ENCODE data around the gene CPAMD8. TPM values are rescaled to one million over a fixed set of nuclear protein-coding genes. Genes with fewer than 3 reads are reported as not detected.
A peak's percentile ranks its signal among the peaks of the same experiment; 100 is the strongest.
"Not testable (repeated sequence)": the region's sequence is repeated elsewhere in the genome, so short reads cannot be mapped to it uniquely, and the experiment has no call there.

CPAMD8 gene
- total RNA-seq, 1 donor from 2014 or later = 16.3 TPM

GRCh38 chr19:17025991-17026658 is 485 bp downstream of the CPAMD8 start:
- H3K27ac ChIP-seq = no peak overlapping the region
- peaks cover 5% of the 10 kb centered on the region for H3K27me3 ChIP-seq
- peaks cover 17% of the 10 kb centered on the region for H3K27me3 Mint-ChIP-seq (ENCODE audit: insufficient read depth, low read depth)
- peak overlapping the region; percentile 98 for H2AFZ ChIP-seq (replicated peaks)
- peaks cover 14% of the 10 kb centered on the region for H3K4me1 ChIP-seq
- peaks cover 34% of the 10 kb centered on the region for H3K79me2 ChIP-seq (ENCODE audit: low read depth)
- peak overlapping the region; percentile 40 for H3K9ac ChIP-seq
- H3F3A ChIP-seq (ENCODE audit: low read depth) = peaks cover 23% of the 10 kb centered on the region
- H3K4me3 Mint-ChIP-seq = peak overlapping the region; percentile 88
- peaks cover 29% of the 10 kb centered on the region for H3K9me3 Mint-ChIP-seq
- peak overlapping the region; percentile 100 for H3K4me2 ChIP-seq
- H3K9me3 ChIP-seq (ENCODE audit: low read depth) = peaks cover 9% of the 10 kb centered on the region
- TF ChIP-seq, protein P1, sequence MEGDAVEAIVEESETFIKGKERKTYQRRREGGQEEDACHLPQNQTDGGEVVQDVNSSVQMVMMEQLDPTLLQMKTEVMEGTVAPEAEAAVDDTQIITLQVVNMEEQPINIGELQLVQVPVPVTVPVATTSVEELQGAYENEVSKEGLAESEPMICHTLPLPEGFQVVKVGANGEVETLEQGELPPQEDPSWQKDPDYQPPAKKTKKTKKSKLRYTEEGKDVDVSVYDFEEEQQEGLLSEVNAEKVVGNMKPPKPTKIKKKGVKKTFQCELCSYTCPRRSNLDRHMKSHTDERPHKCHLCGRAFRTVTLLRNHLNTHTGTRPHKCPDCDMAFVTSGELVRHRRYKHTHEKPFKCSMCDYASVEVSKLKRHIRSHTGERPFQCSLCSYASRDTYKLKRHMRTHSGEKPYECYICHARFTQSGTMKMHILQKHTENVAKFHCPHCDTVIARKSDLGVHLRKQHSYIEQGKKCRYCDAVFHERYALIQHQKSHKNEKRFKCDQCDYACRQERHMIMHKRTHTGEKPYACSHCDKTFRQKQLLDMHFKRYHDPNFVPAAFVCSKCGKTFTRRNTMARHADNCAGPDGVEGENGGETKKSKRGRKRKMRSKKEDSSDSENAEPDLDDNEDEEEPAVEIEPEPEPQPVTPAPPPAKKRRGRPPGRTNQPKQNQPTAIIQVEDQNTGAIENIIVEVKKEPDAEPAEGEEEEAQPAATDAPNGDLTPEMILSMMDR (IDR thresholded peaks at IDR 0.05) = no peak
- TF ChIP-seq EZH2 (IDR thresholded peaks at IDR 0.05) (no peak), EZH2phosphoT487 (IDR thresholded peaks at IDR 0.05) (no peak)
- peak overlapping the region; percentile 91 for H3K4me3 ChIP-seq
- peaks cover 19% of the 10 kb centered on the region for H3K36me3 Mint-ChIP-seq
- peaks cover 11% of the 10 kb centered on the region for H3K4me1 Mint-ChIP-seq
- peak; percentile 44 for DNase-seq (ENCODE audit: low spot score)
- peak overlapping the region; percentile 4 for H3K27ac Mint-ChIP-seq
- peaks cover 4% of the 10 kb centered on the region for H3K36me3 ChIP-seq
- no peaks in the 10 kb centered on the region for H4K20me1 ChIP-seq (ENCODE audit: low read depth)

DNA sequence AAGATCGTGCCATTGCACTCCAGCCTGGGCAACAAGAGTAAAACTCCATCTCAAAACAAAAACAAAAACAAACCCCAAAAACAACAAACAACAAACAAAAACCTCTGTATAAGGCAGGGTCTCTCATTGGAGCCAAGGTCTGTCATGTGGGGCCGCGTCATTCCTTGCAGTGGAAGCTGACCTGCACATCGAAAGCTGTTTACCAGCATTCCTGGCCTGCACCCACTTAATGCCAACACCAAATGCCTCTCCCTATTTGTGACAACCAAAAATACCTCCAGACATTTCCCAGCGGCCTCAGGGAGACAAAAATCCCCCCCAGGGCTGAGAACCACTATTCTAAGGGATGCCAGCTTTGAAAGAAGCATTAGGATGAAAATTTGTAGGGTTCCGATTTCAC is 1.2 kb downstream of the CPAMD8 start:
- peaks cover 5% of the 10 kb centered on the region for H3K27me3 ChIP-seq
- H3K27me3 Mint-ChIP-seq (ENCODE audit: insufficient read depth, low read depth) = peaks cover 17% of the 10 kb centered on the region
- peak overlapping the region; percentile 100 for H3K4me2 ChIP-seq
- peaks cover 9% of the 10 kb centered on the region for H3K9me3 ChIP-seq (ENCODE audit: low read depth)
- DNase-seq (ENCODE audit: low spot score) = no peak
- no peaks in the 10 kb centered on the region for H4K20me1 ChIP-seq (ENCODE audit: low read depth)
- no peak overlapping the region for H3K9ac ChIP-seq
- H3K27ac Mint-ChIP-seq = no peak overlapping the region
- H3K9me3 Mint-ChIP-seq = peaks cover 29% of the 10 kb centered on the region
- H3F3A ChIP-seq (ENCODE audit: low read depth) = peaks cover 23% of the 10 kb centered on the region
- H2AFZ ChIP-seq (replicated peaks) = peak overlapping the region; percentile 98
- peak overlapping the region; percentile 88 for H3K4me3 Mint-ChIP-seq
- H3K4me3 ChIP-seq = peak overlapping the region; percentile 91
- peaks cover 11% of the 10 kb centered on the region for H3K4me1 Mint-ChIP-seq
- H3K79me2 ChIP-seq (ENCODE audit: low read depth) = peaks cover 34% of the 10 kb centered on the region
- H3K27ac ChIP-seq = no peak overlapping the region
- H3K36me3 Mint-ChIP-seq = peaks cover 19% of the 10 kb centered on the region
- H3K36me3 ChIP-seq = peaks cover 4% of the 10 kb centered on the region
- TF ChIP-seq EZH2 (IDR thresholded peaks at IDR 0.05) (no peak), EZH2phosphoT487 (IDR thresholded peaks at IDR 0.05) (no peak)
- TF ChIP-seq, protein P1 (IDR thresholded peaks at IDR 0.05) = no peak
- peaks cover 14% of the 10 kb centered on the region for H3K4me1 ChIP-seq

DNA sequence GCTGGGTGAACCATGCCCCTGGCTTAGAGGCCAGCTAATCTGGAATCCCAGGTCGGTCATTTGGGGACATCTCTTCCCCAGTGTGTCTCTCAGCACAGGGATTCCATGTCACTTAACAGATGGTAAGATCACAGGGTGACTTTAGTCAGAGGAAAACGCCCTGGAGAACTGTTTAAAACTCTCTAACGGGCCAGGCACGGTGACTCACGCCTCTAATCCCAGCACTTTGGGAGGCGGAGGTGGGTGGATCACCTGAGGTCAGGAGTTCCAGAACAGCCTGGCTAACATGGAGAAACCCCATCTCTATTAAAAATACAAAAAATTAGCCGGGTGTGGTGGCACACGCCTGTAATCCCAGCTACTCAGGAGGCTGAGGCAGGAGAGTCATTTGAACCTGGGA is 1.7 kb downstream of the CPAMD8 start:
- H3K4me2 ChIP-seq; H2AFZ ChIP-seq (replicated peaks); H3K36me3 ChIP-seq; H3K9me3 ChIP-seq (ENCODE audit: low read depth); H3K4me3 ChIP-seq; H3K27me3 ChIP-seq; H3K27ac Mint-ChIP-seq; H3K9ac ChIP-seq; H3K27ac ChIP-seq; H4K20me1 ChIP-seq (ENCODE audit: low read depth); DNase-seq (ENCODE audit: low spot score): not testable (repeated sequence)
- H3K27me3 Mint-ChIP-seq (ENCODE audit: insufficient read depth, low read depth) = peaks cover 17% of the 10 kb centered on the region
- H3K4me1 Mint-ChIP-seq = peaks cover 11% of the 10 kb centered on the region
- Histone ChIP-seq H3K4me1 (peaks cover 14% of the 10 kb centered on the region), H3K79me2 (ENCODE audit: low read depth) (peaks cover 34% of the 10 kb centered on the region), H3F3A (ENCODE audit: low read depth) (peaks cover 23% of the 10 kb centered on the region)
- peaks cover 19% of the 10 kb centered on the region for H3K36me3 Mint-ChIP-seq
- peak overlapping the region; percentile 88 for H3K4me3 Mint-ChIP-seq
- peaks cover 29% of the 10 kb centered on the region for H3K9me3 Mint-ChIP-seq

- Histone ChIP-seq H3K4me1 (peaks cover 14% of the 10 kb centered on the region), H3K79me2 (ENCODE audit: low read depth) (peaks cover 34% of the 10 kb centered on the region), H3K27ac (no peak overlapping the region), H3K9me3 (ENCODE audit: low read depth) (peaks cover 9% of the 10 kb centered on the region), H3K4me2 (no peak overlapping the region), H3K36me3 (peaks cover 4% of the 10 kb centered on the region), H2AFZ (replicated peaks) (no peak overlapping the region), H3F3A (ENCODE audit: low read depth) (peaks cover 23% of the 10 kb centered on the region), H4K20me1 (ENCODE audit: low read depth) (no peaks in the 10 kb centered on the region), H3K4me3 (no peak overlapping the region), H3K9ac (no peak overlapping the region), H3K27me3 (peaks cover 5% of the 10 kb centered on the region)
- Mint-ChIP-seq H3K27ac (no peak overlapping the region), H3K9me3 (peaks cover 29% of the 10 kb centered on the region), H3K36me3 (peaks cover 19% of the 10 kb centered on the region), H3K4me1 (peaks cover 11% of the 10 kb centered on the region), H3K4me3 (no peak overlapping the region), H3K27me3 (ENCODE audit: insufficient read depth, low read depth) (peaks cover 17% of the 10 kb centered on the region)
- no peak for DNase-seq (ENCODE audit: low spot score)
- TF ChIP-seq, protein P1 (IDR thresholded peaks at IDR 0.05) = no peak
- TF ChIP-seq EZH2phosphoT487 (IDR thresholded peaks at IDR 0.05) (no peak), EZH2 (IDR thresholded peaks at IDR 0.05) (no peak)
Observed at GRCh38 chr19:17023805-17024204, 2.8 kb downstream of the CPAMD8 start.
